Astrocyte of the spinal cord (primary cell): ENCODE results near the gene FOCAD.
A peak's percentile ranks its signal among the peaks of the same experiment; 100 is the strongest.

Experiments used
- DNase-seq: peaks from one replicate; pipeline ENCODE4 v3.0.0; 2011; ENCODE audit warnings: low read depth, low spot score
- H3K4me3 ChIP-seq: 2 replicates; pipeline ENCODE4 v1.5.1; 2011; ENCODE audit warnings: low read depth, mild to moderate bottlenecking, low read length, moderate library complexity
- in situ Hi-C: cut with HindIII; loops from 2 replicates; pipeline ENCODE4 v1.10.0; 2017; ENCODE audit warnings: low sequenced_read_pairs
- TF ChIP-seq, protein P1 (sequence below): IDR thresholded peaks from 2 replicates; pipeline ENCODE4 v1.5.1; 2012; ENCODE audit warnings: low read depth, mild to moderate bottlenecking, low read length, inconsistent platforms

FOCAD gene

DNA sequence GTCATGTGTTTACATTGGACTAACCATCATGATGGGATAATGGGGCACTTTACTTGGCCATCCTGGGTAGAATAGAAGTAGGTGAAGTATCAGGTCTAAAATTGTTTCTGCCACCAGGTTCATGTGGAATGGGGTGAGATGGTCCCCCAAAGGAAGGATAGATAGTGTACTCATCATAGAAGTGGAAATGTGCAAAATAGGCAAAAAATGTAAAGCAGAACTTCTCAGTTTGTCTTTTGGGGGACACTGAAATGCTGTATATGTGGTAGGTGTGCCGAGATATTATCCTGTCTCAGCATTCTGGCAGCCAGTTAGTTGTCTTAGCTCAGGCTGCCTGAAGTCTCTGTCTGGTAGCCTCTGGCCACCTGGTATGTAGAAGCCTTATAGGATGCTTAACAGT is 107.6 kb downstream of the FOCAD start:
- no peak overlapping the region for H3K4me3 ChIP-seq
- in situ Hi-C loops = no loop called here
- TF ChIP-seq, protein P1, sequence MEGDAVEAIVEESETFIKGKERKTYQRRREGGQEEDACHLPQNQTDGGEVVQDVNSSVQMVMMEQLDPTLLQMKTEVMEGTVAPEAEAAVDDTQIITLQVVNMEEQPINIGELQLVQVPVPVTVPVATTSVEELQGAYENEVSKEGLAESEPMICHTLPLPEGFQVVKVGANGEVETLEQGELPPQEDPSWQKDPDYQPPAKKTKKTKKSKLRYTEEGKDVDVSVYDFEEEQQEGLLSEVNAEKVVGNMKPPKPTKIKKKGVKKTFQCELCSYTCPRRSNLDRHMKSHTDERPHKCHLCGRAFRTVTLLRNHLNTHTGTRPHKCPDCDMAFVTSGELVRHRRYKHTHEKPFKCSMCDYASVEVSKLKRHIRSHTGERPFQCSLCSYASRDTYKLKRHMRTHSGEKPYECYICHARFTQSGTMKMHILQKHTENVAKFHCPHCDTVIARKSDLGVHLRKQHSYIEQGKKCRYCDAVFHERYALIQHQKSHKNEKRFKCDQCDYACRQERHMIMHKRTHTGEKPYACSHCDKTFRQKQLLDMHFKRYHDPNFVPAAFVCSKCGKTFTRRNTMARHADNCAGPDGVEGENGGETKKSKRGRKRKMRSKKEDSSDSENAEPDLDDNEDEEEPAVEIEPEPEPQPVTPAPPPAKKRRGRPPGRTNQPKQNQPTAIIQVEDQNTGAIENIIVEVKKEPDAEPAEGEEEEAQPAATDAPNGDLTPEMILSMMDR = no peak
- DNase-seq = no peak

GRCh38 chr9:20804489-20805250 is 120.6 kb downstream of the FOCAD start:
- TF ChIP-seq, protein P1 = no peak
- no peak for DNase-seq
- no peak overlapping the region for H3K4me3 ChIP-seq
- in situ Hi-C loops = no loop called here

DNA sequence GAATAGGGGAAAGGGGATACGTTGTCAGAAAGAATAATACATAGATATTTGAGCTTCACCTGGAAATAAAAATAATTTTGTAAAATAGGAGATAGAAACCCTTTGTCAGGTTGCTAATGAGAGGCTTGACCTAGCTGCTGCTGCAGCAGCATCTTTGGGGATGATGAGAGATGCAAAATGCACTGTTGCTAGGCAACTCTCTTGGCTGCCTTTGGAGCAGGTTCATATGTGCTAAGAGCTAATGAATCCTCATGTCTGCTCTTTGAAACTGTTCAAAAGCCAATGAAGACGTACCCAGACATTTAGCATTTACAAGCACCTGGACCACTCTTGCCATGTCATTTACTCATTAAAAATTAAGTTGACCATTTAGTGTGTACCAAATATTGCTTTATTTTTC is 121.7 kb downstream of the FOCAD start:
- in situ Hi-C loops = no loop called here
- TF ChIP-seq, protein P1 = no peak
- no peak for DNase-seq
- no peak overlapping the region for H3K4me3 ChIP-seq

GRCh38 chr9:20808002-20808401 is 123.9 kb downstream of the FOCAD start:
- H3K4me3 ChIP-seq = no peak overlapping the region
- in situ Hi-C loops = no loop called here
- DNase-seq = no peak
- TF ChIP-seq, protein P1 = no peak

DNA sequence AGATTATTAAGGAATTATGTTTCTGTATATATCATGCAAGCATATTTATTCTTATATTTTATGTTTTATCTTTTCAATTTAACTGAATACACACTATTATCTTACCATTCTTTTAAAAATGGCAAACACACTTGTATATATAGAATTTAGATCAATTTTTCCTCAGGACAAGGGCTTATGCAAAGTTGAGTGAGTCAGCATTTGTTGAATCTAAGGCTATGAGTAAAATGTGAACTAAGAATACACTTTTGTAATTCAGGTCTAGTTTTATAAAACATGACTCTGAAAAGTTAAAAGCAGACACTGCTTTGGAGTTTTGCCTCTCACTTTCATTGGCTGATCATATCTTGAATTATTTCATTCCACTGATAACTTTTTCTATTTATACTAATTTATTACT is 127.8 kb downstream of the FOCAD start:
- peak; percentile 31 for DNase-seq
- H3K4me3 ChIP-seq = no peak overlapping the region
- TF ChIP-seq, protein P1 = no peak
- in situ Hi-C loops = no loop called here

DNA sequence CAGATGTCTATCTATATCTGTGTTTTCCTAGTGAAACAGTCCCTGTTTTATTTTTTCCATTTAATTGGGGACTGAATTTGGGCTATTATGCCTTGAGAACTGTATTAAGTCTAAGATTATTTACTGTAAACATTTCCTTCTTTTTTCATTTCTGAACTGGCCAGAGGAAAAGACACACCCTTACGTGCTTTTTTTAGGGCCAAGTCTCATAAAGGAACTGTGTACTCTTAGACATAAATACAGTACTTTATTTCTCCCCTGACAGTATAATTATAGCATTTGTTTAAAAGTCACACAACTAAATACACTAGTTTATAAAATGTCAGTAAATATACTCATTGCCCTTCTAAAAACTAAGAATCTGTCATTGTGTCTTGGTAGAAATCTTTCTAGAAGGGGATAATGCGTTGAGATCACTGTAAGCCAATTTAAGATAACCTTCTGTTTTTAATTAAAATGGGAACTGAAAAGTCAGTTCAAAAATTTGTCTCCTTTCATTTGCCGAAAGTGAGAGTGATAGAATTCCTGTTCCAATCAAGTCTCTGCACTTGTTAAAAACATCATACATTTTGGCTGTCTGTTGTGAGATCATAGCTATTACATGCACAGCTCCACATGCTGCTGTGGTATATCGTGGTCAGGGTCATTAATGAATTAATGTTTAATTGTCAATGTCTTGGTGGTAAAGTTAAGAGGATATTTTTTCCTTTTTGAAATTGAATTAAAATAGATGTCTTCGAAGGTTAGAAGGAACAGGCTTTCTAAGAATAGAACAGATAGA is 132.1 kb downstream of the FOCAD start:
- H3K4me3 ChIP-seq = no peak overlapping the region
- no peak for DNase-seq
- TF ChIP-seq, protein P1 = no peak
- in situ Hi-C loops = no loop called here
